Ishikawa (cell line): ENCODE measurements around the gene MAD1L1.
A peak's percentile ranks its signal among the peaks of the same experiment; 100 is the strongest.

ENCODE experiments used
- CREB1 ChIP-seq: IDR thresholded peaks from 2 replicates; pipeline ENCODE4 v1.6.1; 2012; ENCODE audit warnings: low read depth
- EGR1 ChIP-seq: IDR thresholded peaks from 2 replicates; pipeline ENCODE4 v1.6.1; 2012
- EP300 ChIP-seq: IDR thresholded peaks from 2 replicates; pipeline ENCODE4 v1.6.1; 2012; ENCODE audit warnings: borderline replicate concordance
- FOXM1 ChIP-seq: IDR thresholded peaks from 2 replicates; pipeline ENCODE4 v1.6.1; 2012; ENCODE audit warnings: low read depth, borderline replicate concordance
- NFIC ChIP-seq: IDR thresholded peaks from 2 replicates; pipeline ENCODE4 v1.6.1; 2012
- RAD21 ChIP-seq: IDR thresholded peaks from 2 replicates; pipeline ENCODE4 v1.6.1; 2012; ENCODE audit warnings: low read depth
- TAF1 ChIP-seq: IDR thresholded peaks from 2 replicates; pipeline ENCODE4 v1.6.1; 2012; ENCODE audit warnings: low read depth, mild to moderate bottlenecking
- TCF12 ChIP-seq: IDR thresholded peaks from 2 replicates; pipeline ENCODE4 v1.6.1; 2012; ENCODE audit warnings: low read depth
- TEAD4 ChIP-seq: IDR thresholded peaks from 2 replicates; pipeline ENCODE4 v1.6.1; 2012
- YY1 ChIP-seq: IDR thresholded peaks from 2 replicates; pipeline ENCODE4 v1.6.1; 2012; ENCODE audit warnings: low read depth
- ZBTB7A ChIP-seq: IDR thresholded peaks from 2 replicates; pipeline ENCODE4 v1.6.1; 2012; ENCODE audit warnings: low read depth
- TF ChIP-seq, protein P1 (sequence below): IDR thresholded peaks from 2 replicates; pipeline ENCODE4 v1.6.1; 2012; ENCODE audit warnings: low read depth, mild to moderate bottlenecking
- TF ChIP-seq, protein P2 (sequence below): IDR thresholded peaks from 2 replicates; pipeline ENCODE4 v1.6.1; 2012

MAD1L1 gene

GRCh38 chr7:2032030-2032875, 200.5 kb downstream of the MAD1L1 start:
- TF ChIP-seq TAF1, result no peak
- TF ChIP-seq ZBTB7A, result no peak
- TF ChIP-seq, protein P1, sequence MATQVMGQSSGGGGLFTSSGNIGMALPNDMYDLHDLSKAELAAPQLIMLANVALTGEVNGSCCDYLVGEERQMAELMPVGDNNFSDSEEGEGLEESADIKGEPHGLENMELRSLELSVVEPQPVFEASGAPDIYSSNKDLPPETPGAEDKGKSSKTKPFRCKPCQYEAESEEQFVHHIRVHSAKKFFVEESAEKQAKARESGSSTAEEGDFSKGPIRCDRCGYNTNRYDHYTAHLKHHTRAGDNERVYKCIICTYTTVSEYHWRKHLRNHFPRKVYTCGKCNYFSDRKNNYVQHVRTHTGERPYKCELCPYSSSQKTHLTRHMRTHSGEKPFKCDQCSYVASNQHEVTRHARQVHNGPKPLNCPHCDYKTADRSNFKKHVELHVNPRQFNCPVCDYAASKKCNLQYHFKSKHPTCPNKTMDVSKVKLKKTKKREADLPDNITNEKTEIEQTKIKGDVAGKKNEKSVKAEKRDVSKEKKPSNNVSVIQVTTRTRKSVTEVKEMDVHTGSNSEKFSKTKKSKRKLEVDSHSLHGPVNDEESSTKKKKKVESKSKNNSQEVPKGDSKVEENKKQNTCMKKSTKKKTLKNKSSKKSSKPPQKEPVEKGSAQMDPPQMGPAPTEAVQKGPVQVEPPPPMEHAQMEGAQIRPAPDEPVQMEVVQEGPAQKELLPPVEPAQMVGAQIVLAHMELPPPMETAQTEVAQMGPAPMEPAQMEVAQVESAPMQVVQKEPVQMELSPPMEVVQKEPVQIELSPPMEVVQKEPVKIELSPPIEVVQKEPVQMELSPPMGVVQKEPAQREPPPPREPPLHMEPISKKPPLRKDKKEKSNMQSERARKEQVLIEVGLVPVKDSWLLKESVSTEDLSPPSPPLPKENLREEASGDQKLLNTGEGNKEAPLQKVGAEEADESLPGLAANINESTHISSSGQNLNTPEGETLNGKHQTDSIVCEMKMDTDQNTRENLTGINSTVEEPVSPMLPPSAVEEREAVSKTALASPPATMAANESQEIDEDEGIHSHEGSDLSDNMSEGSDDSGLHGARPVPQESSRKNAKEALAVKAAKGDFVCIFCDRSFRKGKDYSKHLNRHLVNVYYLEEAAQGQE, result no peak
- TF ChIP-seq TCF12, result no peak
- peak; percentile 80 for TF ChIP-seq NFIC

- TF ChIP-seq TAF1, result no peak
These were observed 201.3 kb downstream of the MAD1L1 start for GRCh38 chr7:2031451-2031845.

DNA sequence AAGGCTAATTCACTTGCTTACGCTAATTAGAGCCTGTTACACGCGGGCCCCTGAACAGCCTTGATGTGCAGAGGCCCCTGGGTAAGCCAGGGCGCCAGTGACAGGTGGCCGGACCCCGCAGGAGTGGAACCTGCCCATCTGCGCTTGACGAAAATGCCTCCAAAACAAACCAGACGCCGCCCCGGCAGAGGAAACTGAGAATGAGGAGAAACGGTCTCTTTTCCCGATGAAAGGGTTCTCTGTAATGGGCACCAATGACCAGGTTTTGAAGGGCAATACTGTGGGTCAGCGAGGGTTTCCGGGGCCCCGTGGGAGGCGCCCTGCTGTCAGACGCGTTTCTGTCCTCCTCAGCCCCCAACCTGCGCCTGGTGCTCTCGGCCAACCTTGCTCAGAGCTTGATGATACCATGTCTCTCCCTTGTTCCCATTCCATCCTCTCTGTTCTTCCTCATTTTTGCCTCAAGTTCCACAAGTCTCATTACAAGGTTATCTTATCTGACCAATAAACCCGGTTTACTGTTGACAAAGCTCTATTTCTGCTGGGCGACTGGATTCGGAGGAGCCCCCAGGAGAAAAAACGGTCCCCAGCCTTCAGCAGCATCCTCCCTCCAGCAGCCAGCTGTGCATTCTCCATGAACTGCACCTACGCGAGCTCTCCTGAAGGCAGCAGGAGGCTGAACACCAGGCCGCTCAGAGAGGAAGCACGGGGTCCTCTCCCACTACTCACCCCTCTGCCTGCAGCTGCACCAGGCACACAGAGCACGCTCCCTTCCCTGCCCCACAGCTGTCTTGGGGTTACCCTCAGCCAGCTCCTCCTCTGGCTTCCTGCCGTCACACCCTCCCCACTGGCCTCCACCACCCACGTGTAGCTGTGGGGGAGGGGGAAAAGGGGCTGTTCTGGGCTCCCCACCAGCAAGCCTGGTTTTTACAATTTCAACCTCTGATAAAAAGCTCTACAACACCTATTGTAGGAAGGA, 202.0 kb downstream of the MAD1L1 start:
- no peak for TF ChIP-seq EGR1
- no peak for TF ChIP-seq TEAD4
- no peak for TF ChIP-seq TAF1
- TF ChIP-seq NFIC, result no peak
- TF ChIP-seq ZBTB7A, result no peak
- TF ChIP-seq CREB1, result no peak
- TF ChIP-seq, protein P1, result no peak
- TF ChIP-seq YY1, result no peak
- TF ChIP-seq FOXM1, result no peak
- TF ChIP-seq, protein P2, sequence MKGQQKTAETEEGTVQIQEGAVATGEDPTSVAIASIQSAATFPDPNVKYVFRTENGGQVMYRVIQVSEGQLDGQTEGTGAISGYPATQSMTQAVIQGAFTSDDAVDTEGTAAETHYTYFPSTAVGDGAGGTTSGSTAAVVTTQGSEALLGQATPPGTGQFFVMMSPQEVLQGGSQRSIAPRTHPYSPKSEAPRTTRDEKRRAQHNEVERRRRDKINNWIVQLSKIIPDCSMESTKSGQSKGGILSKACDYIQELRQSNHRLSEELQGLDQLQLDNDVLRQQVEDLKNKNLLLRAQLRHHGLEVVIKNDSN, result no peak
- no peak for TF ChIP-seq RAD21
- TF ChIP-seq TCF12, result no peak
- TF ChIP-seq EP300, result no peak

- TF ChIP-seq, protein P1, result no peak
- TF ChIP-seq TEAD4 (no peak), NFIC (no peak), EGR1 (no peak), ZBTB7A (no peak), TCF12 (no peak), YY1 (no peak), FOXM1 (no peak), CREB1 (no peak), RAD21 (no peak)
- TF ChIP-seq, protein P2, result no peak
These were observed 202.8 kb downstream of the MAD1L1 start for GRCh38 chr7:2029936-2030335.
